SK-N-SH (cell line): ENCODE measurements around the gene GRID2IP. TPM values are rescaled to one million over a fixed set of nuclear protein-coding genes. Genes with fewer than 3 reads are reported as not detected.

Experiments
- CTCF ChIA-PET: fragments of 300-600, 350-600 bp; formaldehyde crosslinking; extraction: SDS; loops from one replicate; lab custom pipeline; 2021; lab: Yijun Ruan, JAX
- POLR2A ChIA-PET: fragments of 350-600 bp; sonication (Branson Sonifier 250); formaldehyde crosslinking; extraction: SDS; loops from one replicate; lab custom pipeline; 2020; ENCODE audit warnings: antibody characterized with exemption, inconsistent platforms; lab: Yijun Ruan, JAX
- DNase-seq: peaks from one replicate; pipeline ENCODE4 v3.0.0; 2012
- H2AFZ ChIP-seq: fragments of 200-600 bp; sonication (generic); 2 replicates; pipeline ENCODE4 v1.8.1; 2016; ENCODE audit warnings: antibody characterized with exemption, mild to moderate bottlenecking, low read depth
- H3F3A ChIP-seq: fragments of 200-600 bp; sonication (generic); replicated peaks from 2 replicates; pipeline ENCODE3; 2016; ENCODE audit warnings: antibody characterized with exemption, mild to moderate bottlenecking; ENCODE audit not compliant: insufficient read depth
- H3K27ac ChIP-seq, 2 experiments: fragments of 200-500 bp in 1 of 2; fragments of 200-600 bp in 1 of 2; sonication (Bioruptor generic) in 1 of 2; sonication (generic), shearing (Covaris generic) in 1 of 2; 2 replicates each; pipeline versions ENCODE4 v1.5.1 to v1.6.1; 2014 to 2016; ENCODE audit warnings: low read depth in 2 of 2, inconsistent platforms in 1 of 2, low read length in 1 of 2, mild to moderate bottlenecking in 1 of 2, mixed read lengths in 1 of 2
- H3K27me3 ChIP-seq: fragments of 200-600 bp; sonication (generic), shearing (Covaris generic); 2 replicates; pipeline ENCODE4 v1.6.1; 2016; ENCODE audit warnings: mixed run types; ENCODE audit not compliant: insufficient read depth
- H3K36me3 ChIP-seq, 2 experiments: fragments of 200-500 bp in 1 of 2; fragments of 200-600 bp in 1 of 2; sonication (Bioruptor generic) in 1 of 2; sonication (generic) in 1 of 2; replicated peaks in 1 of 2; 2 replicates each; pipeline versions ENCODE3 to v1.5.1; 2014 to 2016; ENCODE audit warnings: low read length in 1 of 2, mild to moderate bottlenecking in 1 of 2; ENCODE audit not compliant: insufficient read depth in 2 of 2, control insufficient read depth in 1 of 2
- H3K4me1 ChIP-seq, 2 experiments: fragments of 200-500 bp in 1 of 2; fragments of 200-600 bp in 1 of 2; sonication (Bioruptor generic) in 1 of 2; sonication (generic), shearing (Covaris generic) in 1 of 2; 2 replicates each; pipeline versions ENCODE4 v1.5.1 to v1.6.1; 2014 to 2016; ENCODE audit warnings: low read depth in 1 of 2, low read length in 1 of 2, mixed run types in 1 of 2; ENCODE audit not compliant: insufficient read depth in 2 of 2, control insufficient read depth in 1 of 2
- H3K4me2 ChIP-seq: fragments of 200-600 bp; sonication (generic), shearing (Covaris generic); 2 replicates; pipeline ENCODE4 v1.6.1; 2017; ENCODE audit warnings: mixed run types
- H3K4me3 ChIP-seq, 2 experiments: fragments of 200-500 bp in 1 of 2; fragments of 200-600 bp in 1 of 2; sonication (Bioruptor generic) in 1 of 2; sonication (generic), shearing (Covaris generic) in 1 of 2; 2 replicates each; pipeline versions ENCODE4 v1.5.1 to v1.8.1; 2014 to 2016; ENCODE audit warnings: low read depth in 2 of 2, inconsistent platforms in 1 of 2, low read length in 1 of 2, mild to moderate bottlenecking in 1 of 2, mixed read lengths in 1 of 2, moderate library complexity in 1 of 2
- H3K79me2 ChIP-seq: fragments of 200-600 bp; sonication (generic); 2 replicates; pipeline ENCODE4 v1.8.1; 2017; ENCODE audit warnings: mild to moderate bottlenecking; ENCODE audit not compliant: insufficient read depth
- H3K9ac ChIP-seq: fragments of 200-600 bp; sonication (generic); 2 replicates; pipeline ENCODE4 v1.6.1; 2017; ENCODE audit warnings: mixed run types
- H3K9me2 ChIP-seq: fragments of 200-600 bp; sonication (generic); 2 replicates; pipeline ENCODE4 v1.6.1; 2017; ENCODE audit warnings: mixed run types
- H3K9me3 ChIP-seq: fragments of 200-600 bp; sonication (generic); 2 replicates; pipeline ENCODE4 v1.6.1; 2017; ENCODE audit warnings: mixed run types, mild to moderate bottlenecking, moderate library complexity
- H4K20me1 ChIP-seq: fragments of 200-600 bp; sonication (generic); 2 replicates; pipeline ENCODE4 v1.6.1; 2017; ENCODE audit warnings: mild to moderate bottlenecking, mixed run types; ENCODE audit not compliant: insufficient read depth
- IRF3 ChIP-seq: fragments of 150-350 bp; IDR thresholded peaks from 2 replicates; pipeline ENCODE4 v1.6.1; 2016; ENCODE audit warnings: mild to moderate bottlenecking, low read depth, low read length
- MEF2A ChIP-seq: IDR thresholded peaks from 2 replicates; pipeline ENCODE4 v1.4.0; 2012; ENCODE audit warnings: low read depth, borderline replicate concordance
- NRF1 ChIP-seq: IDR thresholded peaks from 2 replicates; pipeline ENCODE4 v1.6.1; 2012; ENCODE audit warnings: low read depth, mild to moderate bottlenecking, low read length
- POLR2AphosphoS5 ChIP-seq: IDR thresholded peaks from 2 replicates; pipeline ENCODE4 v1.6.1; 2012; ENCODE audit warnings: low read depth, low read length
- SMC3 ChIP-seq: IDR thresholded peaks from 2 replicates; pipeline ENCODE4 v1.6.1; 2012; ENCODE audit warnings: low read depth, low read length, improper control_type of control experiment
- TEAD4 ChIP-seq: IDR thresholded peaks from 2 replicates; pipeline ENCODE4 v1.4.0; 2012; ENCODE audit warnings: mild to moderate bottlenecking, borderline replicate concordance; ENCODE audit not compliant: insufficient read depth
- WGBS: methylation state at CpG from one replicate; pipeline ENCODE4 v1.1.6; 2017; ENCODE audit warnings: low lambda C conversion rate; 5-methylcytosine and 5-hydroxymethylcytosine counted together
- polyA plus RNA-seq, 3 experiments: library from polyadenylated mRNA; depleted of rRNA; stranded (reverse); fragments of >200 nt; gene quantifications; 2 replicates each; pipeline ENCODE4 v1.2.3, GENCODE V29; 2012
- TF ChIP-seq, protein P1 (sequence below): IDR thresholded peaks from 2 replicates; pipeline ENCODE4 v1.6.1; 2012; ENCODE audit warnings: mild to moderate bottlenecking, low read depth, low read length, moderate library complexity

The GRID2IP gene
- polyA plus RNA-seq, 1 of the 3 experiments (the other 2 are of a cell fraction) = 0.03 TPM

- TF ChIP-seq, protein P1, sequence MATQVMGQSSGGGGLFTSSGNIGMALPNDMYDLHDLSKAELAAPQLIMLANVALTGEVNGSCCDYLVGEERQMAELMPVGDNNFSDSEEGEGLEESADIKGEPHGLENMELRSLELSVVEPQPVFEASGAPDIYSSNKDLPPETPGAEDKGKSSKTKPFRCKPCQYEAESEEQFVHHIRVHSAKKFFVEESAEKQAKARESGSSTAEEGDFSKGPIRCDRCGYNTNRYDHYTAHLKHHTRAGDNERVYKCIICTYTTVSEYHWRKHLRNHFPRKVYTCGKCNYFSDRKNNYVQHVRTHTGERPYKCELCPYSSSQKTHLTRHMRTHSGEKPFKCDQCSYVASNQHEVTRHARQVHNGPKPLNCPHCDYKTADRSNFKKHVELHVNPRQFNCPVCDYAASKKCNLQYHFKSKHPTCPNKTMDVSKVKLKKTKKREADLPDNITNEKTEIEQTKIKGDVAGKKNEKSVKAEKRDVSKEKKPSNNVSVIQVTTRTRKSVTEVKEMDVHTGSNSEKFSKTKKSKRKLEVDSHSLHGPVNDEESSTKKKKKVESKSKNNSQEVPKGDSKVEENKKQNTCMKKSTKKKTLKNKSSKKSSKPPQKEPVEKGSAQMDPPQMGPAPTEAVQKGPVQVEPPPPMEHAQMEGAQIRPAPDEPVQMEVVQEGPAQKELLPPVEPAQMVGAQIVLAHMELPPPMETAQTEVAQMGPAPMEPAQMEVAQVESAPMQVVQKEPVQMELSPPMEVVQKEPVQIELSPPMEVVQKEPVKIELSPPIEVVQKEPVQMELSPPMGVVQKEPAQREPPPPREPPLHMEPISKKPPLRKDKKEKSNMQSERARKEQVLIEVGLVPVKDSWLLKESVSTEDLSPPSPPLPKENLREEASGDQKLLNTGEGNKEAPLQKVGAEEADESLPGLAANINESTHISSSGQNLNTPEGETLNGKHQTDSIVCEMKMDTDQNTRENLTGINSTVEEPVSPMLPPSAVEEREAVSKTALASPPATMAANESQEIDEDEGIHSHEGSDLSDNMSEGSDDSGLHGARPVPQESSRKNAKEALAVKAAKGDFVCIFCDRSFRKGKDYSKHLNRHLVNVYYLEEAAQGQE = no peak
- no peak for TF ChIP-seq IRF3
- TF ChIP-seq NRF1 = no peak
- no peak for TF ChIP-seq TEAD4
- no peak for TF ChIP-seq MEF2A
Observed at GRCh38 chr7:6494365-6494764, 56.9 kb downstream of the GRID2IP start (continued).

DNA sequence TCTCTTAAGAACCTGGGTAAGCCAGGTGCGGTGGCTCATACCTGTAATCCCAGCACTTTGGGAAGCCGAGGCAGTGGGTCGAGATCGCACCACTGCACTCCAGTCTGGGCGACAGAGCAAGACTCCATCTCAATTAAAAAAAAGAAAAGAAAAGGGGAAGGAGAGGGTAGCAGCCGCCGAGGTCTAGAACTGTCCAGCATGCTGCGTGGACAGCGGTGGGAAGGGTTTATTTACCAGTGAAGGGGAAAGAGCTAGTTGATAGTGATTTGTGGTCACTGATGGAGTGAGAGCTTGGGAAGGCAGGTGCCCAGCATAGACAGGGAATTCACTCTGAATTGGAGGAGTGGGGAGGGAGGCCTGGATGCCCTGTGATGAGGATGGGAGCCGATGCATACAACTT is 60.1 kb downstream of the GRID2IP start:
- H3K4me1 ChIP-seq = peaks cover 0 to 10% of the 10 kb centered on the region in 2 experiments; a peak in 1 of 4 replicates
- TF ChIP-seq POLR2AphosphoS5 = no peak
- TF ChIP-seq, protein P1 = 0 out of 2 replicates have a peak, but pooled peaks have one; percentile 10
- TF ChIP-seq SMC3 = no peak
- no peaks in the 10 kb centered on the region for H3K36me3 ChIP-seq
- no peak overlapping the region for H3K4me3 ChIP-seq
- H3K4me2 ChIP-seq = no peak overlapping the region
- H3K9me2 ChIP-seq = no peaks in the 10 kb centered on the region
- no peaks in the 10 kb centered on the region for H3K27me3 ChIP-seq
- ChIA-PET POLR2A (no interaction called here), CTCF (interaction anchor here (1.9 kb wide), 1 partner anchor 25 kb away, joined by 4 read pairs; no protein-coding TSS in a partner anchor)
- H2AFZ ChIP-seq = no peak overlapping the region
- WGBS = 77% methylated on average over 10 of the region's 10 CpGs
- no peaks in the 10 kb centered on the region for H3K79me2 ChIP-seq
- H3K9me3 ChIP-seq = 0 out of 2 replicates have a peak, but pooled peaks cover 6% of the 10 kb centered on the region
- H3F3A ChIP-seq = peaks cover 5% of the 10 kb centered on the region
- H3K9ac ChIP-seq = no peak overlapping the region
- H3K27ac ChIP-seq = no peak overlapping the region
- no peak for DNase-seq
- H4K20me1 ChIP-seq = no peaks in the 10 kb centered on the region
